ENCODE data around the gene SYTL2.
"Not testable (repeated sequence)": the region's sequence is repeated elsewhere in the genome, so short reads cannot be mapped to it uniquely, and the experiment has no call there.

The SYTL2 gene

DNA sequence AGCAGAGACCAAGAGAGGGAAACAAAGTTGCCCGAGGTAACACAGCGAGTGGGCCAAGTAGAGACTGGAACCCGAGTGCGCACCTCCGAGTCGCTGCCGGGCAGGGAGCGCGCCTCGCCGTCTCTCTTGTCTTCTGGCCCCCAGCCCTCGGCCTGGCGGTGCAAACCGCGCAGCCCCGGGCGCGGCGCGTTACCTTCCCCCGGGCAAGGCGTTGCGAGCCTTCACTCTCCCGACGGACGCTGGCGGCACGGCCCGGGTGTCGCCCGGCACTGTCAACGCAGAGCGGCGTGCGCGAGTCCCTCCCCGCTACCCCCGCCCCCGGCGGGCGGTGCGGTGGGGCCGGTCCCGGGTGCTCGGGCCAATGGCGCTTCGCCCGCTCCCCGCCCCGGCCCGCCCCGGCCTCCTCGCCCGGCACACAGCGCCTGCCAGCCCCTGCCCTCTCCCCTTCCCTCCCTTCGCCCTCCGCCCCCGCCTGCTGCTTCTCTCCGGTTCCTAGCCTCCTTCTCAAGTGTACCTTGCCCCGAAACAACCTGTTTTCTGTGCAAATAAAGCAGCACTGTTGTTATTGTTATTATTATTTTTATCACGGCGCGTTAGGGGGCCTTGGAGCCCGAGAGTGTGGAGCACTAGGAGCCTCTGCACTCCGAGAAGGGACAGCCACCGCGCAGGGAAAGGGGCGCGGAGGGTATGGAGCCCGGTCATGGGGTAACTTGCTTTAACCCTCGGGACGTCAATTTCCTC is at the start of gene SYTL2:
Gene SYTL2, minus strand, starts transcription at position 271 of the 741 bp plus-strand sequence. CDS start 53,416 bp downstream, outside the sequence.
- in situ Hi-C loops (cut with HindIII; ENCODE audit: low sequenced_read_pairs): no loop called here
- TF ChIP-seq, protein P1, sequence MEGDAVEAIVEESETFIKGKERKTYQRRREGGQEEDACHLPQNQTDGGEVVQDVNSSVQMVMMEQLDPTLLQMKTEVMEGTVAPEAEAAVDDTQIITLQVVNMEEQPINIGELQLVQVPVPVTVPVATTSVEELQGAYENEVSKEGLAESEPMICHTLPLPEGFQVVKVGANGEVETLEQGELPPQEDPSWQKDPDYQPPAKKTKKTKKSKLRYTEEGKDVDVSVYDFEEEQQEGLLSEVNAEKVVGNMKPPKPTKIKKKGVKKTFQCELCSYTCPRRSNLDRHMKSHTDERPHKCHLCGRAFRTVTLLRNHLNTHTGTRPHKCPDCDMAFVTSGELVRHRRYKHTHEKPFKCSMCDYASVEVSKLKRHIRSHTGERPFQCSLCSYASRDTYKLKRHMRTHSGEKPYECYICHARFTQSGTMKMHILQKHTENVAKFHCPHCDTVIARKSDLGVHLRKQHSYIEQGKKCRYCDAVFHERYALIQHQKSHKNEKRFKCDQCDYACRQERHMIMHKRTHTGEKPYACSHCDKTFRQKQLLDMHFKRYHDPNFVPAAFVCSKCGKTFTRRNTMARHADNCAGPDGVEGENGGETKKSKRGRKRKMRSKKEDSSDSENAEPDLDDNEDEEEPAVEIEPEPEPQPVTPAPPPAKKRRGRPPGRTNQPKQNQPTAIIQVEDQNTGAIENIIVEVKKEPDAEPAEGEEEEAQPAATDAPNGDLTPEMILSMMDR (IDR thresholded peaks at IDR 0.05; ENCODE audit: low read depth, low read length, missing control alignments): no peak
- no peak for DNase-seq (ENCODE audit: low read depth)
- peak within 1 kb of the TSS; percentile 62 for H3K4me3 ChIP-seq (ENCODE audit: low read depth, low read length)

GRCh38 chr11:85859541-85859940 is 48.6 kb upstream of the SYTL2 start:
- DNase-seq (ENCODE audit: low read depth); H3K4me3 ChIP-seq (ENCODE audit: low read depth, low read length): not testable (repeated sequence)
- in situ Hi-C loops (cut with HindIII; ENCODE audit: low sequenced_read_pairs): loop anchor here (25.0 kb wide), 1 partner anchor 353 kb away; no protein-coding TSS in a partner anchor

GRCh38 chr11:85857098-85857497 is 46.2 kb upstream of the SYTL2 start:
- no peak for DNase-seq (ENCODE audit: low read depth)
- TF ChIP-seq, protein P1 (IDR thresholded peaks at IDR 0.05; ENCODE audit: low read depth, low read length, missing control alignments): no peak
- in situ Hi-C loops (cut with HindIII; ENCODE audit: low sequenced_read_pairs): loop anchor here (25.0 kb wide), 1 partner anchor 355 kb away; no protein-coding TSS in a partner anchor
- no peak overlapping the region for H3K4me3 ChIP-seq (ENCODE audit: low read depth, low read length)

DNA sequence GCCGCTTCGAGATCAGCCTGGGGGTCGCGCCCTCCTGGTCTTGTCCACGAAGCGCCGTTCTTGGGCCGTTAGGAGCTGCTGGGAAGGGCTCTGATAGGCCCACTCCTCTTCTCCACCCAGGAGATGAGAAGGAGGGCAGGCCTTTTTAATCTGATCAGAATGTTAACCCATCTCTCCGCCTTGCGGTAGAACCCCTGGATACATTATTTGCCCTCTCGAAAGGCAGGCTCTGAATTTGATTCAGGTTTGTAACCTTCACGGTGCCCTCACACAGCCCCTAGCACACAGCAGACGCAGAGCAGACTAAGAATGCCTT is 44.4 kb upstream of the SYTL2 start, which contains the start of gene CCDC83:
Gene CCDC83, plus strand, starts transcription at position 43 of the 316 bp plus-strand sequence. CDS start 9,741 bp downstream, outside the sequence.
- DNase-seq (ENCODE audit: low read depth): no peak

DNA sequence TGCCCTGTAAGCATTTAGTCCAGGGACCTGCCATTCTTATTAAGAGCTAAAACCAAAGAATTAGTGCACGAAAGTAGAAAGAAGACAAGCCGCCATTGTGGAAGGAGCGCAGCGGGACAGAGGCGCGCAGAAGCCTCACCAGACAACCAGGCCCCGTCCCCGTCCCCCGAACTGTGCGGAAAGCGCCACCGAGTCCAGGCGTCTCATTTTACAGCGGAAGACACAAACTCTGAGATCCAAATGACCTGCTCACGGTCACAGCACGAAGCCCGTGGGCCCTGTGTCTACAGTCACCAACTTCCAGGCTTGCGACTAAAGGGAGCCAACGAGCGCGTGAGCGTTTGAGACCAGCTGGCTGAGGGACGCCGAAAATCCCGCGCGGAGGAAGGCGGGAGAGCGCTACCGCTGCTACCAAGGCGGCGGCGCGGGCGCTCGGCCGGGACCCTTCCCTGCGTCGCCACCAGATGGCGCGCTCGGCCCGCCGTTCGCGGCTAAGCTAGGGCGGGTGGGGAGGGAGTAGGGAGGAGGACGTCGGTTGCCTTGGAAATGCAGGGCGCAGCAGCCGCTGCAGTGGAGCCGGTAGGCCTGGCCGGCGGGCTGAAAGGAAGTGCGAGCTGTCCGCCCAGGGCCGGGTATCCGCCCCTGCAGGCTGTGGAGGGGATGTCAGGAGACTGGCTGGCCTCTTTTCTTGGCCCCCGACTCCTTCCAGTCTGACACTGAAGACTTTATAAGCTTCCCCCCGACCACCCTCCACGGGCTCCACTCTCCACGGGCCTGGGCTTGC is 43.8 kb upstream of the SYTL2 start:
- DNase-seq (ENCODE audit: low read depth): peak; percentile 81
- in situ Hi-C loops (cut with HindIII; ENCODE audit: low sequenced_read_pairs): loop anchor here (25.0 kb wide), 1 partner anchor 358 kb away; no protein-coding TSS in a partner anchor

More for the DNA sequence above, 44.4 kb upstream of the SYTL2 start, which contains the start of gene CCDC83:
- in situ Hi-C loops (cut with HindIII; ENCODE audit: low sequenced_read_pairs): loop anchor here (25.0 kb wide), 1 partner anchor 357 kb away; no protein-coding TSS in a partner anchor
- TF ChIP-seq, protein P1 (IDR thresholded peaks at IDR 0.05; ENCODE audit: low read depth, low read length, missing control alignments): no peak
- H3K4me3 ChIP-seq (ENCODE audit: low read depth, low read length): peak within 1 kb of the TSS; percentile 48

DNA sequence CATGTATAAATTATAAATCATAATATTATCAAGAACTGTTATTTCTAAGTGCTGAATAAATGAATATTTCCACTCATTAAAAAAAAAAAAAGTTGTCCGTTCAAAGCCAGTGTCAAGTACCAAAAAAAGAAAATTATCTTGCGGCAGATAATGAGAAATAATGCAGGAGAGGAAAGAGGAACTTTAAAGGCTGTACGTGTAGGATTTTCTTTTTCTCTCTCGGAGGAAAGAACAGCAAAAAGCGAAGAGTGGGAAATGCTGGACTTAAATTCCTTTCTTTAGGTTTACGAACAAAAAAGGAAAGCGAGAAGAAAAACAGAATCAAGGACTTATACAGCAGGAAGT is 43.2 kb upstream of the SYTL2 start:
- DNase-seq (ENCODE audit: low read depth): no peak
- TF ChIP-seq, protein P1 (IDR thresholded peaks at IDR 0.05; ENCODE audit: low read depth, low read length, missing control alignments): no peak
- in situ Hi-C loops (cut with HindIII; ENCODE audit: low sequenced_read_pairs): loop anchor here (25.0 kb wide), 1 partner anchor 358 kb away; no protein-coding TSS in a partner anchor
- peak overlapping the region; percentile 48 for H3K4me3 ChIP-seq (ENCODE audit: low read depth, low read length)

More for the DNA sequence above, 43.8 kb upstream of the SYTL2 start:
- TF ChIP-seq, protein P1 (IDR thresholded peaks at IDR 0.05; ENCODE audit: low read depth, low read length, missing control alignments): peak; percentile 55
- peak overlapping the region; percentile 48 for H3K4me3 ChIP-seq (ENCODE audit: low read depth, low read length)

GRCh38 chr11:85853541-85853940 is 42.6 kb upstream of the SYTL2 start:
- DNase-seq (ENCODE audit: low read depth); H3K4me3 ChIP-seq (ENCODE audit: low read depth, low read length): not testable (repeated sequence)
- in situ Hi-C loops (cut with HindIII; ENCODE audit: low sequenced_read_pairs): loop anchor here (25.0 kb wide), 1 partner anchor 359 kb away; no protein-coding TSS in a partner anchor

- not testable (repeated sequence) for DNase-seq (ENCODE audit: low read depth); H3K4me3 ChIP-seq (ENCODE audit: low read depth, low read length)
- in situ Hi-C loops (cut with HindIII; ENCODE audit: low sequenced_read_pairs): loop anchor here (25.0 kb wide), 1 partner anchor 360 kb away; no protein-coding TSS in a partner anchor
Observed at GRCh38 chr11:85852754-85853153, 41.8 kb upstream of the SYTL2 start.

All from astrocyte of the cerebellum (primary cell).